K562 (cell line): Measurements from ENCODE around the gene CTXN1. TPM values are rescaled to one million over a fixed set of nuclear protein-coding genes. Genes with fewer than 3 reads are reported as not detected.
A peak's percentile ranks its signal among the peaks of the same experiment; 100 is the strongest.

Source experiments
- CC2D1A ChIP-seq: fragments of 450-650 bp; IDR thresholded peaks from 2 replicates; pipeline ENCODE4 v1.6.1; 2017; ENCODE audit warnings: mild to moderate bottlenecking
- CREM ChIP-seq: IDR thresholded peaks from 2 replicates; pipeline ENCODE4 v1.6.1; 2014; ENCODE audit warnings: antibody characterized with exemption, low read depth
- HSF4 ChIP-seq: fragments of 250-450 bp; sonication (Bioruptor Pico); IDR thresholded peaks from 2 replicates; pipeline ENCODE4 v2.1.2; 2022; ENCODE audit warnings: mild to moderate bottlenecking, moderate library complexity, borderline replicate concordance
- LCOR ChIP-seq: sonication (generic); formaldehyde crosslinking; IDR thresholded peaks from 2 replicates; pipeline ENCODE4 v1.8.0; 2022; ENCODE audit warnings: mild to moderate bottlenecking, missing genetic modification reagents
- MAZ ChIP-seq, 2 experiments: fragments of 450-650 bp in 1 of 2; sonication (generic) in 1 of 2; formaldehyde crosslinking; IDR thresholded peaks in 1 of 2; conservative IDR thresholded peaks in 1 of 2; 2 replicates each; pipeline versions ENCODE4 v1.4.0 to v1.5.0; 2020; ENCODE audit warnings: mild to moderate bottlenecking in 1 of 2, missing genetic modification reagents in 1 of 2
- POLR2G ChIP-seq: fragments of 200-400 bp; formaldehyde crosslinking; IDR thresholded peaks from 2 replicates; pipeline ENCODE4 v1.6.1; 2017; ENCODE audit warnings: low read depth, mild to moderate bottlenecking, antibody characterized with exemption, low read length, moderate library complexity
- RBM14 ChIP-seq: fragments of 200-400 bp; formaldehyde crosslinking; IDR thresholded peaks from 2 replicates; pipeline ENCODE4 v1.6.1; 2018; ENCODE audit warnings: low read depth, mild to moderate bottlenecking, low read length, moderate library complexity, borderline replicate concordance; ENCODE audit not compliant: insufficient read depth
- SMAD4 ChIP-seq: fragments of 250-450 bp; sonication (Bioruptor Pico); conservative IDR thresholded peaks from 2 replicates; pipeline ENCODE4 v1.8.0; 2021; ENCODE audit warnings: inconsistent platforms, mild to moderate bottlenecking, moderate library complexity
- TSC22D4 ChIP-seq: fragments of 450-650 bp; IDR thresholded peaks from 2 replicates; pipeline ENCODE4 v1.6.1; 2016; ENCODE audit warnings: missing genetic modification characterization, missing biosample characterization, control low read depth
- polyA plus RNA-seq, 8 experiments: library from polyadenylated mRNA; depleted of rRNA in 4 of 8; stranded (reverse) in 5 of 8; unstranded in 3 of 8; fragments of >200 nt; fragmentation: Nextera tagmentation in 2 of 8; fragmentation: Illumina TruSeq in 1 of 8; extraction: Ambion mirVana in 2 of 8; extraction: Trizol in 1 of 8; gene quantifications; 2 replicates each; pipeline versions ENCODE4 v1.2.1 to v1.2.3, GENCODE V29; 2011 to 2014; ENCODE audit warnings: inconsistent platforms in 1 of 8, missing spikeins in 1 of 8
- total RNA-seq, 7 experiments: library from RNA; depleted of rRNA in 6 of 7; stranded (reverse); fragments of >200 nt in 6 of 7; fragmentation: Illumina TruSeq in 2 of 7; extraction: Trizol in 2 of 7; gene quantifications; 2 replicates each; pipeline versions ENCODE4 v1.2.1 to v1.2.3, GENCODE V29; 2011 to 2021; ENCODE audit warnings: low replicate concordance in 1 of 7
- TF ChIP-seq, protein P1 (sequence below), 3 experiments: fragments of 200-800 bp in 1 of 3; sonication (Bioruptor generic) in 1 of 3; sonication (generic) in 1 of 3; formaldehyde crosslinking in 1 of 3; IDR thresholded peaks; 2 replicates each; pipeline versions ENCODE4 v1.6.1 to v1.8.0; 2016 to 2022; ENCODE audit warnings: mild to moderate bottlenecking in 2 of 3, missing compliant biosample characterization in 2 of 3, missing genetic modification characterization in 2 of 3, missing genetic modification reagents in 1 of 3
- TF ChIP-seq, protein P2 (sequence below): sonication (generic); formaldehyde crosslinking; IDR thresholded peaks from 2 replicates; pipeline ENCODE4 v1.9.0; 2022; ENCODE audit warnings: mild to moderate bottlenecking, missing genetic modification reagents
- TF ChIP-seq, protein P3 (sequence below): fragments of 450-650 bp; IDR thresholded peaks from 2 replicates; pipeline ENCODE4 v1.6.1; 2017; ENCODE audit warnings: antibody characterized with exemption, mild to moderate bottlenecking
- TF ChIP-seq, protein P4 (sequence below): sonication (generic); formaldehyde crosslinking; IDR thresholded peaks from 2 replicates; pipeline ENCODE4 v1.8.1; 2023; ENCODE audit warnings: mild to moderate bottlenecking, missing genetic modification reagents

CTXN1 gene
- total and polyA plus RNA-seq, 9 of the 15 experiments (the other 6 are each of a cell fraction or from before 2014, with no cell fraction given) = 0.15 to 37.4 (median 1.8) TPM; not detected in 2

DNA sequence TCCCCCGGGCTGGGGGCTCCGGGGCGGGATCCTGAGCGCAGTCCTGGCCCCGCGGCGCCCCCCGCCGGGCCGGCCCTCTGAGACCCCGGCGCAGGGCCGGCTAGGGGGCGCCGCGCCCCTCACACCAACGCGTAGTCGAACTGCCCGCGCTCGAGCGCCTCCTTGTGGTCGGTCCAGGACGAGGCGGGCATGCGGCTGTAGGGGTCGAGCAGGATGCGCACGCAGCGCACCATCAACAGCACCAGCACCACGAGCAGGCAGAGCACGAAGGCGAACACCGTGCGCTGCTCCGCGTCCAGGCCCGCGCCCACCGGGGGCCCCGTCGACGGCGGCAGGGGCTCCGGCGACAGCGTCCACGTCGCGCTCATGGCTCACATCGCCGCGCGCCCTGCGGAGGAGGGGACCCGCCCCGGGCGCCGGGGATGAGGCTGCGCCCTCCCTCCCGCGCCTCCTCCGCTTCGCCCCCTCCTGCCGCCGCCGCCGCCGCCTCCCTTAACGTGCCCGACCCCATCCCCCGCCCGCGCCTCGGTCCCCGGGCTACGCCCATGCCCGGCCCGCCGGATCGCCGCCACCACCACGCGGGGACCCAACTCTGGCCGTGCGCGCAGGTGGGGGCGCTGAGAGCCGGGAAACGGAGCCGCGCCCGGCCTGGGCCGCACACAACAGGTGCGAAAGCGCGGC is 624 bp downstream of the CTXN1 start (continued):
- TF ChIP-seq, protein P1, sequence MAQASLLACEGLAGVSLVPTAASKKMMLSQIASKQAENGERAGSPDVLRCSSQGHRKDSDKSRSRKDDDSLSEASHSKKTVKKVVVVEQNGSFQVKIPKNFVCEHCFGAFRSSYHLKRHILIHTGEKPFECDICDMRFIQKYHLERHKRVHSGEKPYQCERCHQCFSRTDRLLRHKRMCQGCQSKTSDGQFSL (CRISPR knock-in tag; IDR thresholded peaks at IDR 0.05) = peak; percentile 72
- TF ChIP-seq, protein P1 (tag; IDR thresholded peaks at IDR 0.05) = no peak
- TF ChIP-seq, protein P2, sequence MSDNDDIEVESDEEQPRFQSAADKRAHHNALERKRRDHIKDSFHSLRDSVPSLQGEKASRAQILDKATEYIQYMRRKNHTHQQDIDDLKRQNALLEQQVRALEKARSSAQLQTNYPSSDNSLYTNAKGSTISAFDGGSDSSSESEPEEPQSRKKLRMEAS = peak; percentile 95
- TF ChIP-seq, protein P3, sequence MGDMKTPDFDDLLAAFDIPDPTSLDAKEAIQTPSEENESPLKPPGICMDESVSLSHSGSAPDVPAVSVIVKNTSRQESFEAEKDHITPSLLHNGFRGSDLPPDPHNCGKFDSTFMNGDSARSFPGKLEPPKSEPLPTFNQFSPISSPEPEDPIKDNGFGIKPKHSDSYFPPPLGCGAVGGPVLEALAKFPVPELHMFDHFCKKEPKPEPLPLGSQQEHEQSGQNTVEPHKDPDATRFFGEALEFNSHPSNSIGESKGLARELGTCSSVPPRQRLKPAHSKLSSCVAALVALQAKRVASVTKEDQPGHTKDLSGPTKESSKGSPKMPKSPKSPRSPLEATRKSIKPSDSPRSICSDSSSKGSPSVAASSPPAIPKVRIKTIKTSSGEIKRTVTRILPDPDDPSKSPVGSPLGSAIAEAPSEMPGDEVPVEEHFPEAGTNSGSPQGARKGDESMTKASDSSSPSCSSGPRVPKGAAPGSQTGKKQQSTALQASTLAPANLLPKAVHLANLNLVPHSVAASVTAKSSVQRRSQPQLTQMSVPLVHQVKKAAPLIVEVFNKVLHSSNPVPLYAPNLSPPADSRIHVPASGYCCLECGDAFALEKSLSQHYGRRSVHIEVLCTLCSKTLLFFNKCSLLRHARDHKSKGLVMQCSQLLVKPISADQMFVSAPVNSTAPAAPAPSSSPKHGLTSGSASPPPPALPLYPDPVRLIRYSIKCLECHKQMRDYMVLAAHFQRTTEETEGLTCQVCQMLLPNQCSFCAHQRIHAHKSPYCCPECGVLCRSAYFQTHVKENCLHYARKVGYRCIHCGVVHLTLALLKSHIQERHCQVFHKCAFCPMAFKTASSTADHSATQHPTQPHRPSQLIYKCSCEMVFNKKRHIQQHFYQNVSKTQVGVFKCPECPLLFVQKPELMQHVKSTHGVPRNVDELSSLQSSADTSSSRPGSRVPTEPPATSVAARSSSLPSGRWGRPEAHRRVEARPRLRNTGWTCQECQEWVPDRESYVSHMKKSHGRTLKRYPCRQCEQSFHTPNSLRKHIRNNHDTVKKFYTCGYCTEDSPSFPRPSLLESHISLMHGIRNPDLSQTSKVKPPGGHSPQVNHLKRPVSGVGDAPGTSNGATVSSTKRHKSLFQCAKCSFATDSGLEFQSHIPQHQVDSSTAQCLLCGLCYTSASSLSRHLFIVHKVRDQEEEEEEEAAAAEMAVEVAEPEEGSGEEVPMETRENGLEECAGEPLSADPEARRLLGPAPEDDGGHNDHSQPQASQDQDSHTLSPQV = peak; percentile 86
- TF ChIP-seq LCOR (CRISPR knock-in tag) (peak; percentile 73; the same call in 1 of the 2 replicates), MAZ (CRISPR knock-in tag; conservative IDR thresholded peaks at IDR 0.05 in 1 of 2, IDR thresholded peaks at IDR 0.05 in 1 of 2) (peak; percentile 66 to 87), POLR2G (peak; percentile 78), TSC22D4 (tag) (no peak), RBM14 (no peak), SMAD4 (CRISPR knock-in tag) (0 out of 2 replicates have a peak, but pooled peaks have one; percentile 20), CC2D1A (no peak), HSF4 (no peak), CREM (peak; percentile 61)
- TF ChIP-seq, protein P4, sequence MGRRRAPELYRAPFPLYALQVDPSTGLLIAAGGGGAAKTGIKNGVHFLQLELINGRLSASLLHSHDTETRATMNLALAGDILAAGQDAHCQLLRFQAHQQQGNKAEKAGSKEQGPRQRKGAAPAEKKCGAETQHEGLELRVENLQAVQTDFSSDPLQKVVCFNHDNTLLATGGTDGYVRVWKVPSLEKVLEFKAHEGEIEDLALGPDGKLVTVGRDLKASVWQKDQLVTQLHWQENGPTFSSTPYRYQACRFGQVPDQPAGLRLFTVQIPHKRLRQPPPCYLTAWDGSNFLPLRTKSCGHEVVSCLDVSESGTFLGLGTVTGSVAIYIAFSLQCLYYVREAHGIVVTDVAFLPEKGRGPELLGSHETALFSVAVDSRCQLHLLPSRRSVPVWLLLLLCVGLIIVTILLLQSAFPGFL (CRISPR knock-in tag) = 0 out of 2 replicates have a peak, but pooled peaks have one; percentile 71
